HL-60 (cell line): ENCODE data around the gene TOMM20.

Experiments used
- CTCF ChIP-seq: IDR thresholded peaks from one replicate; pipeline ENCODE4 v1.5.1; 2011; ENCODE audit warnings: low read length, control low read depth, inconsistent platforms; ENCODE audit not compliant: insufficient read depth
- GABPA ChIP-seq: IDR thresholded peaks from 2 replicates; pipeline ENCODE4 v1.6.1; 2012; ENCODE audit warnings: low read depth
- POLR2AphosphoS5 ChIP-seq: IDR thresholded peaks from 2 replicates; pipeline ENCODE4 v1.6.1; 2012; ENCODE audit warnings: low read depth
- REST ChIP-seq: IDR thresholded peaks from 2 replicates; pipeline ENCODE4 v1.6.1; 2012; ENCODE audit warnings: low read depth; ENCODE audit not compliant: insufficient replicate concordance

- no peak for TF ChIP-seq CTCF
- TF ChIP-seq REST = no peak
- TF ChIP-seq GABPA = no peak
- no peak for TF ChIP-seq POLR2AphosphoS5
Measured at GRCh38 chr1:235134171-235134570, 5.5 kb upstream of the TOMM20 start.
